HEK293T (cell line): Measurements from ENCODE around the gene S100A3.

ENCODE experiments used
- CTBP1 ChIP-seq: fragments of 450-650 bp; IDR thresholded peaks from 2 replicates; pipeline ENCODE4 v1.6.1; 2016; ENCODE audit warnings: borderline replicate concordance
- FOXM1 ChIP-seq: fragments of 450-650 bp; IDR thresholded peaks from 2 replicates; pipeline ENCODE4 v1.6.1; 2017; ENCODE audit warnings: mild to moderate bottlenecking, borderline replicate concordance
- L3MBTL2 ChIP-seq: fragments of 450-650 bp; conservative IDR thresholded peaks from 2 replicates; pipeline ENCODE4 v1.6.1; 2016; ENCODE audit warnings: mild to moderate bottlenecking
- LEF1 ChIP-seq: fragments of 450-650 bp; IDR thresholded peaks from 2 replicates; pipeline ENCODE4 v1.6.1; 2017; ENCODE audit warnings: mild to moderate bottlenecking, borderline replicate concordance
- NFRKB ChIP-seq: fragments of 450-650 bp; IDR thresholded peaks from 2 replicates; pipeline ENCODE4 v1.6.1; 2016; ENCODE audit warnings: mild to moderate bottlenecking, moderate library complexity
- SUZ12 ChIP-seq: fragments of 450-650 bp; IDR thresholded peaks from 2 replicates; pipeline ENCODE4 v1.6.1; 2016; ENCODE audit warnings: mild to moderate bottlenecking
- ZNF384 ChIP-seq: fragments of 450-650 bp; IDR thresholded peaks from 2 replicates; pipeline ENCODE4 v1.6.1; 2016

DNA sequence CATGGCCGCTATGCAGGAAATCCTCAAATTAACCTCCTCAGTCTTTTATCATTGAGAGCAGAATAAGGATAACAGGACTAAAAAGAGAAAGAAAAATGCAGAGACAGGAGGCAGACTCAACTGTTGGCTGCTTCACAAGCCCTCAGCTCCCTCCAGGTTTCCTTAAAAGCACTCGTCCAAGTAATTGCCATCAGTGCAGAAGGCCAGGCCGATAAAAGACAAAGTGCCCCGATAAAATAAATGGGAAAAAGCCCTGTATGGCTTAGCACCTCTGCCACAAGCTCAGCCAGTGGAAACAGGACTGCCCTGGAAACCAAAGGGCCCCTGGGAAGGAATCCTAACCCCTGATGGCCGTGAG lies 21.4 kb downstream of the S100A3 start:
- no peak for TF ChIP-seq L3MBTL2
- TF ChIP-seq NFRKB: no peak
- no peak for TF ChIP-seq LEF1
- TF ChIP-seq FOXM1: no peak
- no peak for TF ChIP-seq ZNF384
- TF ChIP-seq CTBP1: no peak
- TF ChIP-seq SUZ12: no peak
